ENCODE data around the gene TIA1. TPM values are rescaled to one million over a fixed set of nuclear protein-coding genes. Genes with fewer than 3 reads are reported as not detected.

Gene TIA1
- total RNA-seq, 1 experiment from 2014 or later = 94.1 TPM

DNA sequence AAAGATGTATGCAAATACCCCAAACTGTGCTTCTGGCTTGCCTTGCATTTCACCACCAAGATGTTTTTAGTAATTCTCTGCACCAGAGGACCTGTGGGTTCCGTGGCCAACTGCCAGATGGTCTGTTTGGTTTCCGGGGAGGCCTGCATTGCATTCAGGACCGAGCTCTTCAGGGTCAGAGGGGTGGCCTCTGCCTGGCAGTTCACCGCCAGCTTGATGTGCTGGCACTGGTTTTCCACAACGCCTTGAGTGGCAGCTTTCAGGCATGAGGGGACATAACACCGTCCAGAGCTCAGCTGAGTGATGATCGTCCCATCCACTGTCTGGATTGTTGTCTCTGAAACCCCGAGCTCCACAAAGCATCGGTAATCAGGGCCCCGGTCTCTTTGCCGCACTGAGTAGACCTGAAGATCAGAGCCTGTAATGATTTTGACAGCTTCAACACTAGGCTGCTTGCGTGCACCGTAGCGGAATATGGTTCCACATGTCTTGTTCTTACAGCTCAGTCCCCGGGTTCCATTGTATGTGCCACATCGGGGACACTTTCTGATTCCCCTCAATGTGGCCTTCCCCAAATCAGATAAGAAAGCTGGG is 67.0 kb downstream of the TIA1 start:
- no peak overlapping the region for H2AFZ ChIP-seq (ENCODE audit: low read depth, low read length, poor library complexity, severe bottlenecking)
- peaks cover 0 to 14% of the 10 kb centered on the region in 2 experiments; a peak in 3 of 4 replicates for H3K36me3 ChIP-seq (ENCODE audit: control insufficient read depth in 1 of 2, insufficient read depth in 2 of 2, low read length in 2 of 2)
- H3K79me2 ChIP-seq (ENCODE audit: insufficient read depth, low read length) = no peaks in the 10 kb centered on the region
- POLR2A ChIA-PET = interaction anchor here (1.4 to 2.3 kb wide), 2 partner anchors 8 to 10 kb away, joined by 3 to 9 read pairs; partner anchors contain the start of gene C2orf42
- no peak overlapping the region for H3K4me2 ChIP-seq (ENCODE audit: low read length)
- H3K27ac ChIP-seq (ENCODE audit: low read depth, low read length) = no peak overlapping the region
- TF ChIP-seq, protein P1, sequence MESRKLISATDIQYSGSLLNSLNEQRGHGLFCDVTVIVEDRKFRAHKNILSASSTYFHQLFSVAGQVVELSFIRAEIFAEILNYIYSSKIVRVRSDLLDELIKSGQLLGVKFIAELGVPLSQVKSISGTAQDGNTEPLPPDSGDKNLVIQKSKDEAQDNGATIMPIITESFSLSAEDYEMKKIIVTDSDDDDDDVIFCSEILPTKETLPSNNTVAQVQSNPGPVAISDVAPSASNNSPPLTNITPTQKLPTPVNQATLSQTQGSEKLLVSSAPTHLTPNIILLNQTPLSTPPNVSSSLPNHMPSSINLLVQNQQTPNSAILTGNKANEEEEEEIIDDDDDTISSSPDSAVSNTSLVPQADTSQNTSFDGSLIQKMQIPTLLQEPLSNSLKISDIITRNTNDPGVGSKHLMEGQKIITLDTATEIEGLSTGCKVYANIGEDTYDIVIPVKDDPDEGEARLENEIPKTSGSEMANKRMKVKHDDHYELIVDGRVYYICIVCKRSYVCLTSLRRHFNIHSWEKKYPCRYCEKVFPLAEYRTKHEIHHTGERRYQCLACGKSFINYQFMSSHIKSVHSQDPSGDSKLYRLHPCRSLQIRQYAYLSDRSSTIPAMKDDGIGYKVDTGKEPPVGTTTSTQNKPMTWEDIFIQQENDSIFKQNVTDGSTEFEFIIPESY (IDR thresholded peaks at IDR 0.05; ENCODE audit: extremely low read depth, insufficient replicate concordance, low read length) = no peak
- TF ChIP-seq EZH2 (IDR thresholded peaks at IDR 0.05) = no peak
- TF ChIP-seq ELF1 (IDR thresholded peaks at IDR 0.05; ENCODE audit: borderline replicate concordance, low read depth) = no peak
- TF ChIP-seq CBX3 (IDR thresholded peaks at IDR 0.05; ENCODE audit: low read depth) = no peak
- TF ChIP-seq SRF (IDR thresholded peaks at IDR 0.05; ENCODE audit: low read depth) = no peak
- TF ChIP-seq SIN3A (IDR thresholded peaks at IDR 0.05; ENCODE audit: low read depth) = no peak
- no peak for TF ChIP-seq YY1 (IDR thresholded peaks at IDR 0.05; ENCODE audit: extremely low read depth, insufficient replicate concordance, low read depth, low read length)
- no peak for TF ChIP-seq ZFX (IDR thresholded peaks at IDR 0.05)
- TF ChIP-seq, protein P2, sequence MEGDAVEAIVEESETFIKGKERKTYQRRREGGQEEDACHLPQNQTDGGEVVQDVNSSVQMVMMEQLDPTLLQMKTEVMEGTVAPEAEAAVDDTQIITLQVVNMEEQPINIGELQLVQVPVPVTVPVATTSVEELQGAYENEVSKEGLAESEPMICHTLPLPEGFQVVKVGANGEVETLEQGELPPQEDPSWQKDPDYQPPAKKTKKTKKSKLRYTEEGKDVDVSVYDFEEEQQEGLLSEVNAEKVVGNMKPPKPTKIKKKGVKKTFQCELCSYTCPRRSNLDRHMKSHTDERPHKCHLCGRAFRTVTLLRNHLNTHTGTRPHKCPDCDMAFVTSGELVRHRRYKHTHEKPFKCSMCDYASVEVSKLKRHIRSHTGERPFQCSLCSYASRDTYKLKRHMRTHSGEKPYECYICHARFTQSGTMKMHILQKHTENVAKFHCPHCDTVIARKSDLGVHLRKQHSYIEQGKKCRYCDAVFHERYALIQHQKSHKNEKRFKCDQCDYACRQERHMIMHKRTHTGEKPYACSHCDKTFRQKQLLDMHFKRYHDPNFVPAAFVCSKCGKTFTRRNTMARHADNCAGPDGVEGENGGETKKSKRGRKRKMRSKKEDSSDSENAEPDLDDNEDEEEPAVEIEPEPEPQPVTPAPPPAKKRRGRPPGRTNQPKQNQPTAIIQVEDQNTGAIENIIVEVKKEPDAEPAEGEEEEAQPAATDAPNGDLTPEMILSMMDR (IDR thresholded peaks at IDR 0.05 in 2 of 3, conservative IDR thresholded peaks at IDR 0.05 in 1 of 3; ENCODE audit: borderline replicate concordance in 1 of 3, insufficient read depth in 1 of 3, low read depth in 2 of 3, low read length in 2 of 3) = no peak
- TF ChIP-seq, protein P3, sequence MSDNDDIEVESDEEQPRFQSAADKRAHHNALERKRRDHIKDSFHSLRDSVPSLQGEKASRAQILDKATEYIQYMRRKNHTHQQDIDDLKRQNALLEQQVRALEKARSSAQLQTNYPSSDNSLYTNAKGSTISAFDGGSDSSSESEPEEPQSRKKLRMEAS (IDR thresholded peaks at IDR 0.05) = no peak
- TF ChIP-seq JUND (IDR thresholded peaks at IDR 0.05) = no peak
- TF ChIP-seq ZNF274 (IDR thresholded peaks at IDR 0.05; ENCODE audit: low read depth, low read length) = no peak
- TF ChIP-seq, protein P4, sequence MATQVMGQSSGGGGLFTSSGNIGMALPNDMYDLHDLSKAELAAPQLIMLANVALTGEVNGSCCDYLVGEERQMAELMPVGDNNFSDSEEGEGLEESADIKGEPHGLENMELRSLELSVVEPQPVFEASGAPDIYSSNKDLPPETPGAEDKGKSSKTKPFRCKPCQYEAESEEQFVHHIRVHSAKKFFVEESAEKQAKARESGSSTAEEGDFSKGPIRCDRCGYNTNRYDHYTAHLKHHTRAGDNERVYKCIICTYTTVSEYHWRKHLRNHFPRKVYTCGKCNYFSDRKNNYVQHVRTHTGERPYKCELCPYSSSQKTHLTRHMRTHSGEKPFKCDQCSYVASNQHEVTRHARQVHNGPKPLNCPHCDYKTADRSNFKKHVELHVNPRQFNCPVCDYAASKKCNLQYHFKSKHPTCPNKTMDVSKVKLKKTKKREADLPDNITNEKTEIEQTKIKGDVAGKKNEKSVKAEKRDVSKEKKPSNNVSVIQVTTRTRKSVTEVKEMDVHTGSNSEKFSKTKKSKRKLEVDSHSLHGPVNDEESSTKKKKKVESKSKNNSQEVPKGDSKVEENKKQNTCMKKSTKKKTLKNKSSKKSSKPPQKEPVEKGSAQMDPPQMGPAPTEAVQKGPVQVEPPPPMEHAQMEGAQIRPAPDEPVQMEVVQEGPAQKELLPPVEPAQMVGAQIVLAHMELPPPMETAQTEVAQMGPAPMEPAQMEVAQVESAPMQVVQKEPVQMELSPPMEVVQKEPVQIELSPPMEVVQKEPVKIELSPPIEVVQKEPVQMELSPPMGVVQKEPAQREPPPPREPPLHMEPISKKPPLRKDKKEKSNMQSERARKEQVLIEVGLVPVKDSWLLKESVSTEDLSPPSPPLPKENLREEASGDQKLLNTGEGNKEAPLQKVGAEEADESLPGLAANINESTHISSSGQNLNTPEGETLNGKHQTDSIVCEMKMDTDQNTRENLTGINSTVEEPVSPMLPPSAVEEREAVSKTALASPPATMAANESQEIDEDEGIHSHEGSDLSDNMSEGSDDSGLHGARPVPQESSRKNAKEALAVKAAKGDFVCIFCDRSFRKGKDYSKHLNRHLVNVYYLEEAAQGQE (IDR thresholded peaks at IDR 0.05; ENCODE audit: low read depth) = no peak
- TF ChIP-seq FOSL1 (IDR thresholded peaks at IDR 0.05; ENCODE audit: low read depth) = no peak
- TF ChIP-seq EZH2phosphoT487 (IDR thresholded peaks at IDR 0.05; ENCODE audit: borderline replicate concordance) = no peak
- TF ChIP-seq POLR2AphosphoS5 (IDR thresholded peaks at IDR 0.05; ENCODE audit: low read depth, low read length) = no peak
- no peak for TF ChIP-seq TCF7L2 (IDR thresholded peaks at IDR 0.05; ENCODE audit: borderline replicate concordance, extremely low read depth, insufficient read depth, insufficient read length)
- H3K4me1 ChIP-seq (ENCODE audit: control insufficient read depth in 1 of 2, insufficient read depth in 2 of 2, low read length in 2 of 2) = no peaks in the 10 kb centered on the region
- H4K20me1 ChIP-seq (ENCODE audit: insufficient read depth) = no peaks in the 10 kb centered on the region
- BruUV-seq (replicated peaks) = no TSS peak
- ATAC-seq = no peak
- no peaks in the 10 kb centered on the region for H3K27me3 ChIP-seq (ENCODE audit: insufficient read depth, low read length)
- no peak overlapping the region for H3K9ac ChIP-seq (ENCODE audit: low read length)
- no peaks in the 10 kb centered on the region for H3K9me3 ChIP-seq (ENCODE audit: control insufficient read depth in 1 of 2, insufficient read depth in 1 of 2, low read depth in 1 of 2, low read length in 2 of 2)
- no peak for DNase-seq (ENCODE audit: low read depth, low spot score)
- H3K4me3 ChIP-seq (replicated peaks in 1 of 2; ENCODE audit: low read depth in 1 of 2, low read length in 2 of 2) = no peak overlapping the region
- CTCF ChIA-PET = no interaction called here
- intact Hi-C loops (cut with micrococcal nuclease) = no loop called here
- H3K9me2 ChIP-seq (ENCODE audit: insufficient read depth) = no peaks in the 10 kb centered on the region
- RAD21 ChIA-PET (ENCODE audit: low non-redundant PET in 1 of 2, low total read pairs in 2 of 2, uncharacterized antibody in 2 of 2, unreplicated experiment in 2 of 2) = no interaction called here
